Superior temporal gyrus (tissue), 1 donor: ENCODE measurements around the gene THAP10.
"Not testable (repeated sequence)": the region's sequence is repeated elsewhere in the genome, so short reads cannot be mapped to it uniquely, and the experiment has no call there.

ENCODE experiments used
- DNase-seq: peaks from one replicate; pipeline ENCODE4 v3.0.0-alpha.2; 2016; ENCODE audit errors: extremely low spot score

The THAP10 gene

DNA sequence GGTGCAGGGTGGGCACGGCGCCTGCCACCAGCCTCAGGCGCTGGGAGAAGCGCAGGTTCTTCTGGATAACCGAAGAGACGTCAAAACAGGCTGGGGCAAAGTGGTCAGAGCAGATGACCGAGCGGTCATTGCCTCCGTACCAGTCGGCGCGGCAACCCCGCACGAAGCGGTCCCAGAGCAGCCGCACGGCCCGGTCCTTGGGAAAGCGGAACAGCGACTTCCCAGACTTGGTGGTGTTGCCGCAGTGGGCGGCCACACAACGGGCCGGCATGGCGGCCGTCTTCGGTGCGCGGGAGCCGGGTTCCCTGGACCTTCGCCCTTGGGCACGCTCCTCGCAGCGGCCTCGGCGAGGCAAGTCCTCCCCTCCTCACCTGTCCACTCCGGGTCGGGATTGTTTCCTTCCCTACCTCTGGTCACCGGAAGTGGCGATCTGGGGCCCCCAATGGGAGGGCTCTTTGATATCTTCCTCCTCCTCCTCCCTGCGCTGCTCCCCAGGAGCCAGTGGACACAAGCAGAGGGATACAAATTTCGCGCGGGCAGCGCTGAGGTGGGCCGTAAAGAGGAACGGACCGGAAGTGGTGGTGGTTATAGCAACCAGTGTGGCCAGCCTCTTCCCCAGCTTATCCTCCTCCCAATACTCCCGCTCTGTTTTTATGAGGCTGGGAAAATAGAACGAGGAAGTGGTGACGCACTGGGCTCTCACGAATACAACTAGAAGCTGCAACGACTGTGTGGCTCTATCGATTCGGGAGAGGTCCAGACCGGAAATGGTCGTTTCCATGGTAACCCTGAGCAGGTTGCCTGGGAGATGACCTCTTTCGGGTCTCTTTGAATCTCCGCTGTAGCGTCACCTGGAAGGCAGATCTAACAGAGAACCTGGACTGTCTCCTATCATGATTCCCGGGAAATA is at the start of gene THAP10, which contains the start of gene LRRC49:
THAP10 (minus strand) TSS at position 432 of the 910 bp plus-strand sequence; CDS start at position 271, 161 bp downstream.
LRRC49 (plus strand) TSS at position 825 of the 910 bp plus-strand sequence; CDS start at position 894, 69 bp downstream.
- peak; percentile 97 for DNase-seq

DNA sequence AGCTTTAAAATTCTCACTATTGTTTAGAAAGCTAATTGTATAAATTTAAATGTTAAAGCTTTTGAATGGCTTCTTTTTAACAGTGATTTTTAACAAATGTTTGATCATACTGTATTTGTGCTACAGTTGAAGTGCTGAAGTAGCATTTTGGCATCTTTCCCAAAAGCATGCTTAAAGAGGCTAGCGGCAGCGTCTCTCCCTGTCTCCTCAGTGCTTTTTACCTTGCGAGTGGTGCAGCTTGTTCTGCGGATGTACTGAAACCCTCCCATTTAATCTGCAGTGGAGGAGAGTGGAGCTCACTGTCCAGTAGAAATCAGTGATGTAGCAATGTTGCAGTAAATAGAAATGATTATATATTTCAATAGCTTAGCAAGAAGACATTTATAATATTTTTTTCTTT is 44.1 kb upstream of the THAP10 start:
- DNase-seq = peak; percentile 46

DNA sequence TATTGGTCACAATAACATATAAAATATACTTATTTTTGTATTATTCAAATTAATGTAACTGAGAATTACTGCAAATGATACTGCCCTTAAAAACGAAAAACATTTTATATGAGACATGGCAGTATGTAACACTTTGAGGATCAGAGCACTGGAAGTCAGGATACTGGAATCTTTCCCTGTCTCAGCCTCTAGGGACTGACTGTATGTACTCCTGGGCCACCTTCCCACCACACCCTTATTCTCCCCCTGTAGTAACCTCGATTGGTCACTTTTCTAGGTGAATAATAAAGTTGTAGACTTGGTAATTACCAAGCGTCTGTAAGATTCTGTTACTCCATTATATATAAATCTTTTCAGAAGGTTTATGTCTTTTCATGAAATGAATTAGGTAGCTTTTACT is 43.4 kb upstream of the THAP10 start:
- no peak for DNase-seq

DNA sequence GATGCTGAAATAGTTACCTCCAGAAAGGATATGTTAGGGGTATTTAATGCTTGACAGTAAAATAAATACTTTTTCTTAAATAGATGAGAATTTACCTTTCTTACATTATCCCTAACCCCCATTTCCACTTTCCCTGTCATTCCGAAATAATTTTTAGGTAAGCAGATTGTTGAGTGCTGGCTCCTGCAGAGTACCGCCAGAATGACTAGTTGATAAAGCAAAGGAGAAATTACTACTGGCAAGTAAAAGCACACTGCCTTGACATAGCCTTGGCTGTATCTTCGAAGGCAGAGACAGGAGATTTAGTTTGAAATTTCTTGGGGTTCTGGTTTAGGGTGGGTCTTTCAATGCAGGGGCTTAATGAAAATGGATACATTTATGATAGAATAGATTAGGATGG is 41.2 kb upstream of the THAP10 start:
- DNase-seq = no peak

DNA sequence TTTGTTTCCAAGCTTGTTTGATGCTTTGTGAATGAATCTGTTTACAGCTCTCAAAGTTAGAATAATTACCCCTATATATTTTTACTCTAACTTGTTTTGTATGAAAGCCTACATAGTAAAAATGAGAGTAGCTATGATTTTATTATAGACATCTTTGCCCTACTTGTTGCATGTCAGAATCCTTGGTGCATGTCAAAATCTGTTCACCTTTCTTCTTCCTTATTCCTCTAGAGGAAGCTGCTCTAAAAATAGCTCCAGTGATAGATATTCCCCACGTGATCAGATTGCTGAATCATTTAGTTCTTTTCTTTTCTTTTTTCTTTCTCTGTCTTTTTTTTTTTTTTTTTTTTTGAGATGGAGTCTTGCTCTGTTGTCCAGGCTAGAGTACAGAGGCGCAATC is 40.2 kb upstream of the THAP10 start:
- no peak for DNase-seq

DNA sequence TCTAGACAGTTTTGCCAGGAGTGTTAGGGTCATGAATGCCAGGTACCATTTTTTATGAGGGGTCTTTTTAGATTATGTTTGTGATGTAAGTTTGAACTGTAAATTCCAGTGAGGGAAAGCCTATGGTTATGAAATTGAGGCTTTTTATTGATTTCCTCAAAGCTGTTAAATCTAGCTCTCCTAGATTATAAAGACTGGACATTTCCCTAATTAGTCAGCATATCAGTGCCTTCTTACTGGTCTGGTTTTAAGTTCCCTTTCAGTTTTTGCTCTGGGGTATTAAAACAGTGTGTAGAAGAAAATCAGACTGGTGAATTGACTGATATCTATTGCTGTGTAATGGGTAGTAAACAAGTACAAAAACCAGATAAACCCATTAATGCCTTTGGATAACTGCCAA is 39.6 kb upstream of the THAP10 start:
- DNase-seq = no peak

DNA sequence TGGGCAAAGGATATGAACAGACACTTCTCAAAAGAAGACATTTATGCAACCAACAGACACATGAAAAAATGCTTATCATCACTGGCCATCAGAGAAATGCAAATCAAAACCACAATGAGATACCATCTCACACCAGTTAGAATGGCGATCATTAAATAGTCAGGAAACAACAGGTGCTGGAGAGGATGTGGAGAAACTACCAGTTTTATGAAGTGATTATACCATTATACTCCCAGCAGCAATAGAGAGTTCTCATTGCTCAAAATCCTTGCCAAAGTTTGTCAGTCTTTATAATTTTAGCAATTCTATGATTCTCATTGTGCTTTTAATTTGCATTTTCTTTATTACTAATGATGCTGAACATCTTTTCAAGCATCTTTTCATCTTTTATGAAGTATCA is 34.7 kb upstream of the THAP10 start:
- not testable (repeated sequence) for DNase-seq

DNA sequence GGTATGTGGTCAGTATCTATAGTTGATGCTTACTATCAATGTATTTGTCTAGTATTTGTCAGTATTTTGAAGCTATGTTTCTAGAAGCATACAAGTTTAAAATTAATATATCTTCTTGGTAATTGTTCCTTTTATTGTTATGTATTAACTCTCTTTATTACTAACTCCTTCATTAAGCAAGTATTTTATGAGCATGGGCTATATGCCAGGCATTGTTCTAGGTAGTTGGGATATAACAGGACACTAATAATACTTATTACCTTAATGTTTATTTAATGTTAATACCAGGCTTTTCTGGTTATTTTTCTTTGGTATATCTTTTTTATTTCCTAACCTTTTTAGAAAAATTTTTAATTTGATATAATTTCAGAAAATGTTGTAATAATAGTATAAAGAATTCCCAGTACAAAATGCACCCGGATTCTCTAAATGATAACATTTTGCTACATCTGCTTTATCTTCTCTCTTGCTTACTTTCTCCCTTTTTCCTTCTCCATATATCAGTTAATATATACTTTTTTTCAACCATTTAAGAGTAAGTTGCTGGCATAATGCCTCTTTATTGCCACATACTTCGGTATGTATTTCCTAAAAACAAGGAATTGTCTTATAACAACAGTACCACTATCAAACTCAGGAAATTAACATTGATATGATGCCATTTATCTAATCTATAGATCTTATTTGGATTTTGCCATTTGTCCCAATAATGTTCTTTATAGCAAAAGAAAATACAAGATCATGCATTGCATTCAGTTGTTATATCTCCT is 31.3 kb upstream of the THAP10 start:
- no peak for DNase-seq

DNA sequence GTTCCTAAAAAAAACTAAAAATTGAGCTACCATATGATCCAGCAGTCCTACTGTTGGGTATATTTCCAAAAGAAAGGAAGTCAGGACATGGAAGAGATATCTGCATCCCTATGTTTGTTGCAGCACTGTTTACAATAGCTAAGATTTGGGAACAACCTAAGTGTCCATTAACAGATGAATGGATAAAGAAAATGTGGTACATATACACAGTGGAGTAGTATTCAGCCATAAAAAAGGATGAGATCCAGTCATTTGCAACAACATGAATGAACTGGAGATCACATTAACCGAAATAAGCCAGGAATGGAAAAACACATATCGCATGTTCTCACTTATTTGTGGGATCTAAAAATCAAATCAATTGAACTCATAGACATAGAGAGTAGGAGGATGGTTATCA is 29.9 kb upstream of the THAP10 start:
- DNase-seq = no peak

DNA sequence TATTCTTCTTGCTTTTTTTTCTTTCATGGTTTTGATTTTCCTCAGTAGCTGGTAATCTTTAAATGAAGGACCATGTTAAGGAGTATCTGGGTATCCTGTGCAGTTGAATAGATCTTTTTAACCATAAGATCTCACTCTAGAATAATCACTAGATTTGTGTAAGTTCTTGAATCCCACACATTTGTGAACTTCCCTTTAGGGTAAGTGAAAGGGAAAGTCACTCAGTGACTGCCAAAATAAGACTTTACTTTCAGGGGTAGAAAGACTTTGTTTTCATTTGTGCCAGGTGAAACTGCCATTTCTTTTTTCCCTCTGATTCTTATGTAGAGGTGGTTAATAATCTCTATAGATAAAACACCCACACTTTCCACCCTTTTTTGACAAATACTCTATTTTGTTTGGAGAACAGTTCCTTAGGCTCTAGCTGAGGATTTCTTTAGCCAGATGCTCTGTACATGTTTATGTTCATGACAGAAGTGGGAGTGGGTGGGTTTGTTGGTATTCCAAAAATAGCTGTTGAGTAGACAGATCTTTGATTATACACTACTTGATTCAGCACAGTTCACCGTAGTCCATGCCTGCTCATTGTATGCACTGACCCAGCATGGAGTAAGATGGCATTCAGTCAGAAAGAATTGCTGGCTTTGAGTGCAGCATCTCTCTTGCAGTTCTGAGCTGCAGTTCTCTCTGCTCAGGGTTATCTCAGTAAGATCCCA is 28.9 kb upstream of the THAP10 start:
- no peak for DNase-seq

DNA sequence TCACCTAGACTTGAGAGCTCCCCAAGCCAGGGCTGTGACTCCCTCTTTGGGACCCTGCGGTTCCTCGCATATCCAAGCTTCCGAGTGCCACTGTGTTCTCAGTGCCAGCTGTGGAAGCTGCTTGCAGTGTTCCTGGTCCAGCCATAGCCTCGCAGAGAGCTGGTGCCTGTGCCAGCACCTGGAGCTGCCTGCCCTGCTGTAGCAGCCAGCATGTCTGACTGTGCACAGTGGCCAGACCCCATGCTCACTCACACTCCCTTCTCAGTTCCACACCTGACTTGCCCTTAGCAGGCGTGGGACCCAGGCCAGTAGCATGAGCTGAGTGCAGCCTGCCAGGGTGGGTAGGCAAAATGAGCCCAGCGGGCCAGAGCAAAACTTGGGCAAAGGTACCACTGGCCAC is 25.7 kb upstream of the THAP10 start:
- no peak for DNase-seq

DNA sequence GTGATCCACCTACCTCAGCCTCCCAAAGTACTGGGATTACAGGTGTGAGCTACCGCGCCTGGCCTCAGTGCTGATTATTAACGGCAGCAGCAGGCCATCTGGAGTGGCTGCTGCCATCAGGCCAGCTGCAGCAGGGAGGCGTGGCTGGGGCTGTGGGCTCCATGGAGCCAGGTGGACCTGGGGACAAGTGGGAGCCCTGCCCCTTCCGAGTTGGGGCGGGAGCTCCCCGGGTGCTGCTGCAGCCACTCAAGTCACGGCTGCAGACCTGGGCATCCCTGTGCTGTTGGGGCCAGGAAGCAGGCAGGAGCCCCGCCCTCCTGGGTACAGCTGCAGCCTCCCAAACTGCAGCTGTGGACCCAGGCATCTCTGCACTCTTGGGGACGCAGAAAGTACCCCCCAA is 24.3 kb upstream of the THAP10 start:
- no peak for DNase-seq

DNA sequence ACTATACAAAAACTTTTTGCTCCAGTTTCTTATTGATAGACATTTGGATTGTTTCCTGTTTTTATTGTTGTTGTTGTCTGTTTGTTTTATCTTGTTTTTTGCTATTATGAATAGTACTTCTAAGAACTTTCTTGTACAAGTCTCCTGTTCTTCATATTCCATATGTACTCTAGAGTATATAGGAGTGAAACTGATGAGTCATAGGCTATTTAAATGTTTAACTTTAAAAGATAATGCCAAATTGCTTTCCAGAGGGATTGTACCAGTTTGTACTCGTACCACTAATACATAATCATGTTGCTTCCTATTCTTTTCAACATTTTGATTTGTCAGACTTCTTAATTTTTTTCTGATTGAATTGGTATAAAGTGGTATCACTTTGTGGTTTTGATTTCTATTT is 20.0 kb upstream of the THAP10 start:
- DNase-seq = no peak

DNA sequence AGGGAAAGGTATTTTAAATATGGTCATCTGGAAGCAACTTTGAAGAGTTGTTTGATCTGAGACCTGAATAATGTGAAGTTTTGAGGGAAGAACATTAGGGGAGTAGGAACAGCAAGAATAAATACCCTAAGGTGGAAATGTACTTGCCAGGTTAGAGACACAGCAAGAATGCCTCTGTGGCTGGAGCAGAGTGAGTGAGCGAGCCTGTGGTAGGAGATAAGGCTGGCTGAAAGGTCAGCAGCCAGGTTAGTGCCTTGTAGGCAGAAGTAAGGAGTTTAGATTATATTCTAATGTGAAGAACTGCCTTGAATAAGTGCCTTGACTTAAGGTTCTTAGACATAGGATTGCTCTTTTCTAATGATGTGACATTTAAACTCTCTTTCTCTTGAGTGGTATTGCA is 18.7 kb upstream of the THAP10 start:
- DNase-seq = no peak

DNA sequence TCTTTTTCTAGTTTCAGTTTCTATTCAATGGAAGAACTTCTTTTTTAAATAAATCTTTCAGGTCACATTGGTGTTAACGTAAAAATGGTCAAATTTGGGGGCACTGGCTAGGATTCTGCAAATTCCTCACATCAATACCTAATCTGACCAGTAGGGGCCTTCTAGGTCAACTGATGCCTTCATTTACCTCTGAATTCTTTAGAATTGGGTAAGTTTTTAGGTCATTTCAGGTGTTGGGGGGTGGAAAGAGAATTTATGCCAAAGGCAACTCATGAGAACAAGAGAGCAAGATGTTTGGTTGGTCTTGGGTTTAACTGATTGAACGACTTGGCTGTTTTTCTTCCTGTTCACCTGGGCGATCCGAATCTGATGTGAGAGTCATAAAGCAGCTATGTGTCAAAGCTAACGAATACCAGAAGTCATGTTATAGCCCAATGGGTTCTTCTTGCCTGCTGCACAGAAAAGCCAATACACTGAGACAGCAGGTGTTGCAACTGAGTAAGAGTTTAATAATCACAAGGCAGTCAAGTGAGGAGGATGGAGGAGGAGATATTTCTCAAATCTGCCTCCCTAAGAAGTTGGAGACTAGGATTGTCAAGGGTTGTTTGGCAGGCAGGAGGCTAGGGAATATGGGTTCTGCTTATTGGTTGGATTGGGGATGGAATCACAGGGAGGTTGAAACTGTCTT is 15.7 kb upstream of the THAP10 start:
- DNase-seq = no peak

DNA sequence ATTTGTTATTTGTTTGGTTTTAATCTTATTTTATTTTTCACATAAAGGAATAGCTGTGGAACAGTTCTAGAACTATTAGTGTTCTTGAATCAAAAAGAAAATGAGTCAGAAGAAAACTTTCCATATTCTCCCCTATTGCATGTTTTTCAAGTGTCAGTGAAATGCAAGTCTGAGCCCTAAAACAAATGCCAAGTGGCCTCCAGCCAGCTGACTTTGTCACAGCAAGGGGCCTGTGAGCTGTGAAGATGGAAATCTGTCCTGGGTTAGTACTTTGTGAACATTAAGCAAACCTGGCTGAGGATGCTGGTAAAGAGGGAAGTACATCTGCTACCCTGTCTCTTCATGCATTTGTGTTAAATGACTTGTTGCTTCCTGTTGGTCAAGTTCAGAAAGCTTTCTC is 14.6 kb upstream of the THAP10 start:
- DNase-seq = no peak

DNA sequence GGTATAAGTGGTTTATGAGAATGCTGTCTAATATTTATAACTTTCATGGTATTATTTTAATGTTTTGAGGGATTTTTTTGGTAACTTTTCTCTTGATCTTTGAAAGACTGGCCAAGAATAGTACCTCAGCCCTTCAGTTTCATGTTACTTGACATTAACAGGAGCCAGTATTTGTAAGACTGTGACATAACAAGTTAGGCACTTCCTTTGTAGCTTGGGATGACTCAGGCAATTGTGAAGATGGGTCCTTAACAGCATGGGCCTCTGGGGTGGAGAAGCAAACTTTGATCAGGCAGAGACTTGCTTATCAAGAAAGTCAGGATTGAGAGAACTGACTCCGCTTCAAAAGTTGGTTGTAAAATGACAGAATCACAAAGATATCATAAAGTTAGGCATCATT is 9.9 kb upstream of the THAP10 start:
- no peak for DNase-seq

DNA sequence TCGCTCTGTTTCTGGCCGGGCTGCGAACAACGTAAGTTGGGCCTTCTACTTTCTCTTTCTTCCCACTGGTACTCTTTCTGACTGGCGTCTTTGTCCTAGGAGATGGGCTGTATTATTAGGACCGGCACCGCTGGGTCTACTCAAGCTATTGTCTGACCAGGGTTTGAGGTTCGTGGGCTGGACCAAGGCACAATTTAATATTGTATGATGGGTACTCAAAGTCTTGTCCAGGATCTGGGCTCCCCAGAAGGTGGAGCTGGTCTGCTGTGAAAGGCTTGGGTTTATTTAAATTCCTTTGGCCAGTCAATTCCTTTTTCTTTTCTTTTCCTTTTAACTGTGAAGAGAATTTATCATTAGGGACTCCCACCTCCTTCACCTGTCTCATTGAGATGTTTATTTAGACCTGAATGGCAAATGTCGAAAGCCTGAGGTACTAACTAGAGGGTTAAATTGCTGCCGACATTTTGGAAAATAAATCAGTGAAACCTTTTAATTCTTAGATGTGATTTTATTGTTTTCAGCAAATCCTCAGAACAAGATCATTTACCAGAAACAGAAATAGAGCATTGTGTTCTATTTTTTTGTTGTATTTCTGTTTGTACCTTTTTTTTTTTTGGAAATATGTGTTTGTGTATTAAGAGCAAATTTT is 803 bp upstream of the THAP10 start:
- no peak for DNase-seq

DNA sequence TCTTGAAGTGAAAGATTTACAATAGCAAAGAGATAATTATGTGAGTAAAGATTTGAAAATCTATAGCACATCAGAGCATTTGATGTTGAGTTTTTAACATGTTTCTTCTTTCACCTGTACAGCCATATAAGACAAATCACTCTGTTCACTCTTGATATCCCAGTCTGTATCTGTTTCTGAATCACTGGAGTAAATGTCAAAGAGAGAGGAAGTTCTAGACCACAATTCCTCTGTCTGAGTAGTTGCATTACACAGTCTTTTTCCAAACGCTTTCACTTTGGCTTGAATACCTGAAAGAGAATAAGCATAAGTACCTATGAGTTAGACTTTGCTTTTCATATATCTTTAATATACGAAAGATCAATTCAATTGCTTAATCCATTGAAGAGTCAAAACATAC is 9.9 kb downstream of the THAP10 start:
- DNase-seq = no peak

DNA sequence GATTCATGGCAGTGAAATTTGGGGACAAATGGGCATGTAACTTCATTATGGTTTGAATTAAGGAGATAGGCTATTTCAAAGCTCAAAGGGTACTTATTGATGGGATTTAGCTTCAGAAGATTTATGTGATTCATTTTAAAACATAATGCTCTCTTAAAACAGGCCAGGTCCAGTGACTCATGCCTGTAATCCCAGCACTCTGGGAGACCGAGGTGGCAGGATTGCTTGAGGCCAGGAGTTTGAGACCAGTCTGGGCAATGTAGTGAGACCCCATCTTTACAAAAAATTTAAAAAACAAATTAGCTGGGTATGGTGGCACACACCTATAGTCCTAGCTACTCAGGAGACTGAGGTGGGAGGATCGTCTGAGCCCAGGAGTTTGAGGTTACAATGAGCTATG is 11.5 kb downstream of the THAP10 start:
- no peak for DNase-seq

DNA sequence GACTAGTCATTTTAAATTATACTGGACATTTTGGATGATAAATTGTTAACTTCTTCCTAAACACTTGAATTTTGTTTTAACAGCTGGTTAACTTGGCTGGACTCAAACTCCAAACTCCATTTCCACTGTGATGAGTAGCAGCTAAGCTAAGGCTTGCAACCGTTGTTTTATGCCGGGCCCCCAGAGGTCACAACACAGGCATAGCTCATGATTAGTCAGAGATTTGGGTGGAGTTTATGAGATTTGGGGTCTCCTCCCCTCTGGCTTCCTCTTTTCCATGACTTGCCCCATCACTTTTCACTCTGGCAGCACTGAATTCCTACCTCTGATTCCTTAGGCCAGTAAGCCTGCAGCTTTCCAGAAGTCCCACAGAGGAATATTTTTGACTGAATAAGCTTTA is 12.8 kb downstream of the THAP10 start:
- no peak for DNase-seq
